ENCODE data around the gene ZNF816.
"Not testable (repeated sequence)": the region's sequence is repeated elsewhere in the genome, so short reads cannot be mapped to it uniquely, and the experiment has no call there.

The ZNF816 gene

GRCh38 chr19:52959613-52960295 lies 2.9 kb downstream of the ZNF816 start:
- DNase-seq = no peak

DNA sequence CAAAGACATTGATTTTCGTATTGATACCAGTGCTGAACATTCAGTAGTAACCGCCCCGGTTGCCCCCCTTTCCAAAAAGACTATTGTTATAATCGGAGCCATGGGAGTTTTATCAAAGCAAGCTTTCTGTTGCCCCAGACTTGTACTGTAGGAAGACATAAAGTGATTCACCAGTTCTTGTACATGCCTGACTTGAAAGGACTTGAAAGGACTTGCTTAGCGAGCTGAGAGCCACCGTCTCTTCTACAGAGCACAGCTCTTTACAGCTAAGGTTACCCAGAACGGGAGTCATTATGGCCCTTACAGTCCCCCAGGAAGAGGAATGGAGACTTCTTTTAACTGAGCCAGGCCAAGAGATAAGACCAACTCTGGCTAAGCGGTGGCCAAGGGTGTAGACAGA lies 5.1 kb downstream of the ZNF816 start:
- DNase-seq = no peak

DNA sequence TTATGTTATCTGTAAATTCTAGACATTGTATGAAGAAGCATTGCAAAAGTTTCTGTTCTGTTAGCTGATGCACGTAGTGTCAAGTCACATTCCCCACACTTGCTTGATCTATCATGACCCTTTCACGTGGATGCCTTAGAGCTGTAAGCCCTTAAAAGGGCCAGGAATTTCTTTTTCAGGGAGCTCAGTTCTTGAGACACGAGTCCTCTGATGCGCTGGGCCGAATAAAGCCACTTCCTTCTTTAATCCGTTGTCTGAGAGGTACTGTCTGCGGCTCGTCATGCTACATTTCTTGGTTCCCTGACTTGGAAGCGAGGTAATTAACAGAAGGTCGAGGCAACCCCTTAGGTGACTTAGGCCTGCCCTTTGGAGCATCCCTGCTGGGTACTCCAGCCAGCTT lies 5.8 kb downstream of the ZNF816 start:
- no peak for DNase-seq

- DNase-seq = no peak
Observed at GRCh38 chr19:52949422-52949821, 13.3 kb downstream of the ZNF816 start.

DNA sequence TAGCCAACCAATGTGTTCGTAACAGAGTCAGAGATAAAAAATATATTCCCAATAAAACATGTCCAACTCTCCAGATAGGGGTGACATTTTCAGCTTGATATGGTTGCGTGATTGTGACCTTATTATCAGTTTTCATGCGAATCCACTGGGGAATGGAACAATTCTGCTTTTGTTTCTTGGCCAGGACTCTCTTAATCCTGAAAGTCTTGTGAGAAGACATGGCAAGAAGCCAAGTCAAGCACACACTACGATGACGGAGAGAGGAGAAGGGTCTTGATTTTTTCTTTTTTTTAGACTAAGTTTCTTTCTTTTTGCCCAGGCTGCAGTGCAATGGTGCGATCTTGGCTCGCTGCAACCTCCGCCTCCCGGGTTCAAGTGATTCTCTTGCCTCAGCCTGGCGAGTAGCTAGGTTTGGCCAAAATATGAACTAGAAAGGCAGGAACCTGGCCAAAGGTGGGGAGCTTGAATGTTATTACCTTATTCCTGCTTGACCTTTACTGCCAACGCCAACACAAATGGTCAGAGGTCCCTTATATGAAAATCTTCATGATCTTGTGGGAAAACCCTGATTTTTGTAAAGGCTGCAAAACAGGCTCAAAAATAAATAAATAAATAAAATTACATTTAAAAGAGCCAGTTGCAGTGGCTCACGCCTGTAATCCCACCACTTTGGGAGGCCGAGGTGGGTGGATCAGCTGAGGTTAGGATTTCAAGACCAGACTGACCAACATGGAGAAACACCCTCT lies 14.5 kb downstream of the ZNF816 start:
- no peak for DNase-seq

DNA sequence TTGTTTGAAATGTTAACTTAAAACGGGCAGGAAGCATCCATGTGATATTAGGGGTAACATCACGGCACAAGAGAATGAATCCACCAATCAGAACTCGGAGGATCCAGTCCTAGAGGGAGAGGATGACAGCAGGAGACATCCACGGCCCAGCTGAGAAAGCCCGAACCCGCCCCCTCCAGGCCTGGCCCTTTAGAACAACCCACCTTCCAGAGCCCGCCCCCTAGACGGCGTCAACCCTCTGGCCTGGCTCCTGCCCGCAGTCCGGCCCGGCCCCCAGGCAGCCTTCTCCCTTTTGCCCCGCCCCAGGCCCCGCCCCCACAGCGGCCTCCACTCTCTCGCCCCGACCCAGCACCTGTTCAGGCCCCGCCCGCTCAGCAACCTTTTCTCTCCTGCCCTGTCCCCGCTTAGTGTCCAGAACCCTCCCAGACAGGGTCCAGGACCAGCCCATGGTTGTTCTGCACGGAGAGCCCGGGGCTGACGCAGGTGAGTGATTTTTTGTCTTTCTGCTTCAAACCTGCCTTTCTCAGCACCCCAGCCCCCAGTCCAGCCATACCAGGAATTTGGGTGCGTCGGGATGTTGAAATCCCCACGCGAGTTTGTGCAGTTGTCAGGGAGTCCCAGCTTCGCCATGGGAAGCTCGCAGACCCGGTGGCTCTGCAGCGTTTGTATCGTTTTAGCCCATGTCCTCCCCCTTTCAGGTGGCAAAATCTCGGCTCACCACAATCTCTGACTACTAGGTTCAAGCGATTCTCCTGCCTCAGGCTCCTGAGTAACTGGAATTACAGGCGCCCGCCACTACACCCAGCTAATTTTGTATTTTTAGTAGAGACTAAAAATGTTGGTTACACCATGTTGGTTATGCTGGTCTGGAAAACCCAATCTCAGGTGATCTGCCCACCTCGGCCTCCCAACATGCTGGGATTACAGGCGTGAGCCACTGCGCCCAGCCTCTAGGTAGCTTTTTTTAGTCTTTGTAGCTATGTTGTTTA lies 16.1 kb downstream of the ZNF816 start:
- no peak for DNase-seq

DNA sequence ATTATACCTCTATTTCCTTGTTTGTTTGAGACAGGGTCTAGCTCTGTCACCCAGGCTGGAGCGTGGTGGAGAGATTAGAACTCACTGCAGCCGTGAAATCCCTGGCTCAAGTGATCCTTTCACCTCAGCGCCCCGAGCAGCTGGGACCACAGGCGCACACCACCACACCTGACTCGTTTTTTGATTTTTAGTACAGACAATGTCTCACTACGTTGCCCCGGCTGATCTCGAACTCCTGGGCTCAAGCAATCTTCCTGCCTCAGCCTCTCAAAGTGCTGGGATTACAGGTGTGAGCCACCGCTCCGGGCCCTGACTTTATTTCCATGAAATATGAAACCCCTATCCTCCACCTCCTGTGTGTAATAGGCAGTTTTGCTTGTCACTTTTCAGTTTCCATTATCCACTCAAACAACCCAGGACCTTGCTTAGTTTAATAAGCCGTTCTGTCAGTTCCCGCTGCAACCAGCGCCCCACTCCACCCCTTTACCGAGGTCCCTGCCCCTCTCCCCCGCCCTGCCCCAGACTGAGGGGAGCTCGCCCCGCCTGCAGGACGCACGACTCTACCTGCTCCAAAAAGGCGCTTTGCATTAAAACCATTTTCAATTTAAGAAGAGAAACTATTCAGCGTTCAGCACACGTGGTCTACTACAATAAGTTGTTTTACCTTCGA lies 16.9 kb downstream of the ZNF816 start:
- DNase-seq = no peak

DNA sequence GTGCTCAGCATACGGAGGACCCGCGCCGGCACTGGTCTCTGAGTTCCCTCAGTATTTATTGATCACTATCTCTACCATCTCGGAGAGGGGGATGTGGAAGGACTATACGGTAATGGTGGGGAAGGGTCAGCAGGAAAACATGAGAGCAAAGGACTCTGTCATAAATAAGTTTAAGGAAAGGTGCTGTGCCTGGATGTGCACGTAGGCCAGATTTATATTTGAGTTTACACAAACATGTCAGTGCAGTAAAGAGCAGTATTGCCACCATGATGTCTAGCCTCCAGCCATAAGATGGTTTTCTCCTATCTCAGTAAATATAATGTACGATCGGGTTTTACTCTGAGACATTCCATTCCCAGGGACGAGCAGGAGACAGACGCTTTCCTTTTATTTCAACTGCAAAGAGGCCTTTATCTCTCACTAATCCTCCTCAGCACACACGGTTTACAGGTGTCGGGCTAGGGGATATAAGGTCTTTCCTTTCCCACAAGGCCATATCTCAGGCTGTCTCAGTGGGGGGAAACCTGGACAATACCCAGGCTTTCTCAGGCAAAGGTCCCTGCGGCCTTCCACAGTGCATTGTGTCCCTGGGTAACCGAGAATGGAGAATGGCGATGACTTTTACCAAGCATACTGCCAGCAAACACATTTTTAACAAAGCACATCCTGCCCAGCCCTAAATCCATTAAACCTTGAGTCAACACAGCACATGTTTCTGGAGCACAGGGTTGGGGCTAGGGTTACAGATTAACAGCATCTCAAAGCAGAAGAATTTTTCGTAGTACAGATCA lies 17.8 kb downstream of the ZNF816 start:
- DNase-seq = not testable (repeated sequence)

- DNase-seq = no peak
Observed at GRCh38 chr19:52943884-52944643, 18.6 kb downstream of the ZNF816 start.

- no peak for DNase-seq
Observed at GRCh38 chr19:52943134-52943883, 19.4 kb downstream of the ZNF816 start.

DNA sequence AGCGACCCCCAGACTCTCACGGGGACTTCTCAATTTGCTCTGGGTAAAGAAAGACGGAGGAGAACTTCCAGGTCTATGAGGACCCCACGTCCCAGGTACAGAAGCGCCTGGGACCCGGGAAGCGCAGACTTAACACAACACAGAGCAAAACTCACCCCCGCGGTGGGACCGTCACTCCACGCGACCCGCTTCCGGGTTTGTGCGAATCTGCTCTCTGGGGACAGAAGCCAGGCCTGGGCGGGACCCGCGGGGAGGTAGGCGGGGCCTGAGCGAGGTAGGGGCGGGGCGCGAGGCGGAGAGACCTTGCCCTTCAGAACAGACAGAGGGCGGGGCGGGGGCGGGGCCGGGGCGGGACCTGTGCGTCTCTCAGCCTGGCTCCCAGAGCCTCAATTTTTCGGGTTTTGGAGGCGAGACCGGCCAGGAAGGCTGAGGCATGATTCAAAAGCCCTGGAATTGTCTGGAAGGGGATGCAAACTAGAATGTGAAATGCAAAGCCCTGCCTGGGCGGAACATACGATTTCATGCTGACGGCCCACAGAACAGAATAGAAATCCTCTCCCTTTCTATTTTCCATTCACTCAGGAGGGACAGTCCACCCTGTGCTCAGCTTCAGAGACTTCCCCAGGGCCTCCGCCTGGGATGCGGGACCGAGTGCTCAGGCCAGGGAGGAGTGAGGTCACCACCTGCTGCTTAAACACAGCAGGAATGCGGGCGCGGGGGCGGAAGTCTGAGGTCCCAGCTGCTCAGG lies 20.1 kb downstream of the ZNF816 start:
- DNase-seq = peak; percentile 31

GRCh38 chr19:52941941-52942385 lies 20.7 kb downstream of the ZNF816 start:
- peak; percentile 7 for DNase-seq

GRCh38 chr19:52941523-52941922 lies 21.2 kb downstream of the ZNF816 start:
- not testable (repeated sequence) for DNase-seq

DNA sequence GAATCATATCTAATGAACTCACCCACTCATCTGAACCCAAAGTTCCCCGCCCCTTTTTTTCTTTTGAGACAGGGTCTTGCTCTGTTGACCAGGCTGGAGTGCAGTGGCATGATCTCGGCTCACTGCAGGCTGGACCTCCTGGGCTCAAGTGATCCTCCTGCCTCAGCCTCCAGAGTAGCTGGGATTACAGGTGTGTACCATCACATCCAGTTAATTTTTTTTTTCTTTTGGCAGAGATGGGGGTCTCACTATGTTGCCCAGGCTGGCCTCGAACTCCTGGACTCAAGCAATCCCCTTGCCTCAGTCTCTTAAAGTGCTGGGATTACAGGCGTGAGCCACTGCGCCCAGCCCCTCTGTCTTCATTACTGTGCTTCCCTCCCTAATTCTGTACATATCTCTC lies 21.8 kb downstream of the ZNF816 start:
- DNase-seq = not testable (repeated sequence)

DNA sequence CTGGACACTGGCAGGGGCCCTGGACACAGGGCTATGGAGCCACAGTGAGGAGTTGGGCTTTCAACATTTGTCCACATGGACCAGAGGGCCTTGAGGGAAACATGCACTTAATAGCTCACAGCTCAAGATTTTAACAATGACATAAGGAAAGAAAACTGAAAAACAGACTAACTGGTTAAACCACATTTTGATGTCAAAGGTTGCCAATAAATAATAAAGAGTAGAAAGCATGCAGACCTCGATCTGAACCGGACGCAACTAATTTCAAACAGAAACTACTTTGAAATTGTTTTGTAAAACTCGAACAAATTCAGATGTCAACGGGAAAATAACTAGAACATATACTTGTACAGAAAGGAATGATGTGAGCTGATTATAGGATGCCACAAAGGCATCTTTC lies 23.9 kb downstream of the ZNF816 start:
- no peak for DNase-seq

DNA sequence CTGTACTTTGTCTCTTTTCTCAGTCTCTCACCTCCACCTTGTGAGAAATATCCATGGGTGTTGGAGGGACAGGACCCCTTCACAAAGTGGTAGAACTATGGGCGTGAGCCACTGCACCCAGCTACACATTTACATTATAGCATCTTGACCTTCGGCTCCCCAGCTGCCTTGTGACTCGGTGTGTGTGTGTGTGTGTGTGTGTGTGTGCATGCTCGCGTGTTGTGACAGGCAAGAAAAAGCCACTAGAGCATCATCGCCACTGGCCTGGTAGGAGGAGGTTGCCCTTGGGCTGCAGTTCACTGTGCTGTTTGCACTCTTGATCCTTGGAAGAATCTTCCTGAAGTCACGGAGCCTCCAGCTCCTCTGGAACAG lies 25.7 kb downstream of the ZNF816 start:
- DNase-seq = no peak

- no peak for DNase-seq
Observed at GRCh38 chr19:52936151-52936953, 26.3 kb downstream of the ZNF816 start.

- no peak for DNase-seq
Observed at GRCh38 chr19:52935434-52935833, 27.2 kb downstream of the ZNF816 start.

- DNase-seq = not testable (repeated sequence)
Observed at GRCh38 chr19:52924641-52925040, 38.0 kb downstream of the ZNF816 start.

Measured in amniotic stem cell (primary cell).